ENCODE measurements around the gene IL2RA.

GRCh38 chr10:6095810-6096570, 33.8 kb upstream of the IL2RA start:
- TF ChIP-seq, protein P1, sequence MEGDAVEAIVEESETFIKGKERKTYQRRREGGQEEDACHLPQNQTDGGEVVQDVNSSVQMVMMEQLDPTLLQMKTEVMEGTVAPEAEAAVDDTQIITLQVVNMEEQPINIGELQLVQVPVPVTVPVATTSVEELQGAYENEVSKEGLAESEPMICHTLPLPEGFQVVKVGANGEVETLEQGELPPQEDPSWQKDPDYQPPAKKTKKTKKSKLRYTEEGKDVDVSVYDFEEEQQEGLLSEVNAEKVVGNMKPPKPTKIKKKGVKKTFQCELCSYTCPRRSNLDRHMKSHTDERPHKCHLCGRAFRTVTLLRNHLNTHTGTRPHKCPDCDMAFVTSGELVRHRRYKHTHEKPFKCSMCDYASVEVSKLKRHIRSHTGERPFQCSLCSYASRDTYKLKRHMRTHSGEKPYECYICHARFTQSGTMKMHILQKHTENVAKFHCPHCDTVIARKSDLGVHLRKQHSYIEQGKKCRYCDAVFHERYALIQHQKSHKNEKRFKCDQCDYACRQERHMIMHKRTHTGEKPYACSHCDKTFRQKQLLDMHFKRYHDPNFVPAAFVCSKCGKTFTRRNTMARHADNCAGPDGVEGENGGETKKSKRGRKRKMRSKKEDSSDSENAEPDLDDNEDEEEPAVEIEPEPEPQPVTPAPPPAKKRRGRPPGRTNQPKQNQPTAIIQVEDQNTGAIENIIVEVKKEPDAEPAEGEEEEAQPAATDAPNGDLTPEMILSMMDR (IDR thresholded peaks at IDR 0.05 in 8 of 11, conservative IDR thresholded peaks at IDR 0.05 in 3 of 11), result no peak
- peak in 1 of 3 donors; percentile 13 for TF ChIP-seq POLR2AphosphoS5 (IDR thresholded peaks at IDR 0.05)
- no peak for TF ChIP-seq POLR2A (IDR thresholded peaks at IDR 0.05)

Measured in spleen (tissue), 7 donors.